GM19328 (cell line): ENCODE data around the gene ARID1B.
A peak's percentile ranks its signal among the peaks of the same experiment; 100 is the strongest.
"Not testable (repeated sequence)": the region's sequence is repeated elsewhere in the genome, so short reads cannot be mapped to it uniquely, and the experiment has no call there.

Experiments
- ATAC-seq: cut with Tn5 transposase; IDR thresholded peaks from one replicate; pipeline ENCODE4 v1.9.1; 2021; ENCODE audit warnings: mild to moderate bottlenecking, moderate library complexity; ENCODE audit not compliant: unreplicated experiment

The ARID1B gene

GRCh38 chr6:156980948-156981347 lies 203.8 kb downstream of the ARID1B start:
- no peak for ATAC-seq

DNA sequence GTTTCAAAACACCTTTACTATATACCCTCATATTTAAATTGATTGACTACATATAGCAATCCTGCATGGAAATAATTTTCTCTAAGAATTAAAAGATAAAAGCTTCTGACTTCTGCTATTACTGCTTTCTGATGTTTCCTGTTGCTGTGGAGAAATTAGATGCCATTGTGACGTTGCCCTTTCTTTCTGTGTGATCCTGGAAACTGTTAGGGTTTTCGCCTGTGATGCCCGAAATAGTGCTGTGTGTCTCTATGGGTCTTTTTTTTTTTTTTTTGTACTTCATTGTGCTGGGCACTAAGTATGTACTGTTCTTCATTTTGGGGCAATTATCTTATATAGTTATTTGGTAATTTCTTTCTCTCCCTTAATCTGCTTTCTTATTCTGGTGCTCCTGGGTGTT lies 205.0 kb downstream of the ARID1B start:
- ATAC-seq, result no peak

DNA sequence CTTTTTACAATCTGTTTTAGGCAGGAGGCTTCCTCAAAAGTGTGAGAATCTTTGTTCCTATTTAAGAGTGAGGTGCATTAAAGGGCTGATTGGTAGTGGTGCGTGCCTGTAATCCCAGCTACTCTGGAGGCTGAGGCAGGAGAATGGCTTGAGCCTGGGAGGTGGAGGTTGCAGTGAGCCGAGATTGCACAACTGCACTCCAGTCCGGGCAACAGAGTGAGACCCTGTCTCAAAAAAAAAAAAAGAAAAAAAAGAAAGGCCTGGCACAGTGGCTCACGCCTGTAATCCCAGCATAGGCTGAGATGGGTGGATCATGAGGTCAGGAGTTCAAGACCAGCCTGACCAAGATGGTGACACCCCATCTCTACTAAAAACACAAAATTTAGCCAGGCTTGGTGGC lies 205.7 kb downstream of the ARID1B start:
- not testable (repeated sequence) for ATAC-seq

DNA sequence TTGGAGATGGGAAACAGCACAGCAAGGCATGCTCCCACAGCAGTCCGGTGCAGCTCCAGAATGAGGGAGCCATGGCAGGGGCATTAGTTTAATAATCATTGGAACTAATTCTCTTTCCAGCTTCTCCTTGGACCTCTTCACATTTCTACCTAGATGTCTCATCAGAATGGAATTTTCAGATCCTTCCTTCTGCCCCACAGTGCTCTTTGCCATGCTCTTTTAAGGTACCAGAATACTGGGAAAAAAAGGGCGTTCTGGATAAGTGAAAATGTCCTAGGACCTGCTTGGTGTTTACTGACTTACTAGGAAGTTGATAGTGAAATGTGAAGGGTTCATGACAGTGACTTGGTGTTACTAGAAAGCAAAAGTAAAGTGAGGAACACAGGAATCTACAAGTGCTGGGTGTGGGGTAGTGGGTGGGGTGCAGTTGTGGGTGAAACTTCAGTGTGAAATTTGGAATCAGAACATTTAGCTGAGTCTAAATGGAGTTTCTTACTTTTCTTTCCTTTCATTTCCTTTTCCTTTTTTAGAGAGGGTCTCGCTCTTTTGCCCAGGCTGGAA lies 207.1 kb downstream of the ARID1B start:
- ATAC-seq, result peak; percentile 44

DNA sequence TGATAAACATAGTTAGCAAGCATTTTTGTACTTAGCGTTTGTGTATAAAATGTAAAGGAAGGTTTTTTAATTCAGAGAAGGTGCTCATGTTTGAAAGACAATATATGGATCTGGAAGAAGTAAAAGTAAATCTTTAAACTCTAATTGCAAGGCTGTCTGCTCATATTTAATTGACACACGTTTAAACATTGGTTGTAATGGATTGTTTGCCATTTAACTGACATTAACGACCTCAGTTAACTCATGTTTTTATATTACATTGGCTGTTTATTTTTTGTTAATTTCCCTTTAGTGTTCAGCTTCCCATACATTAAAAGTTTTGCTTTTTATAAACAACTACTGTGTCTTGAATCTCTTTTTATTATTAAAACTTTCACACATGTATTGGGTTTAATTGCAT lies 208.1 kb downstream of the ARID1B start:
- ATAC-seq, result no peak

DNA sequence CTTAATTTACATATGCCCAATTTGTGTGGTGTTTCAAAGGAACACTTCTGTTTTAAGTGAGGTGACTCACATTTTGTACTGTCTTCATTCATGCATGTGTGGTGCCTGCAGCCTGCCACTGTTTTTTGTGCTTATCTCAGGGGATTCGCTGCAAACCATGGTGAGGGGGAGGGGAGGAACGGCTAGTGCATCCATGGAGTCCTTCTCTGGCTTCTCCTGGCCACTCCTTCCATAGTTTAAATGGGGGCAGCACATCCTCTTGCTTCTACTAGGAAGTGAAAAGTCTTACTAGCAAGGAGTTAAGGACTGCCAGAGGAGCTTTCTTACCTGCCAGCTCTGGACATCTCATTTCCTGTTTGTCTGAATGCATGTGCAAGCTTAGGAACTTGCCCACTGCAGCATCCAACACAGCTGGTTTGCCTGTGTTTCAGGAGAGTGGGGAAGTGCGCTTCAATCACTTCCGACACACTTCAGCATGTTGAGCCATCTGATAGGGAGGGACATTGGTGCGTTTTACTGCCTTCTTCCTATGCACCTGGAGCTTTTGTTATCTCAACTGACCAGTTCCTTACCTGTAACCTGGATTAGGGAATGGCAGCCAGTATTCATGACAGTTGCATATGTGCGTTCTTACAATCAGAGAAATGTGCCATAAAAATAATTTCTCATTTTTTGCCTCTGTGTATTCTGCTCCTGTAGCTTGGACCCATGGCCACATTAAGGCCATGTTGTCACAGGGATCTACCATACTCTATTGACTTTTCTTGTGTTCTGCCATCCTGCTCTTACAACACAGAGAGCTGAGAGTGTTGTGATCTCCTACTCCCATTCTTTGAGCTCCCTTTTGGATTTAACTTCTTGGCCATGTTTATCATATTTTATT lies 211.3 kb downstream of the ARID1B start:
- peak; percentile 62 for ATAC-seq

- no peak for ATAC-seq
Observed at GRCh38 chr6:156989159-156989806, 212.1 kb downstream of the ARID1B start.

GRCh38 chr6:156992020-156992804 lies 215.0 kb downstream of the ARID1B start:
- ATAC-seq, result no peak

- ATAC-seq, result no peak
Observed at GRCh38 chr6:156993713-156994112, 216.5 kb downstream of the ARID1B start.

DNA sequence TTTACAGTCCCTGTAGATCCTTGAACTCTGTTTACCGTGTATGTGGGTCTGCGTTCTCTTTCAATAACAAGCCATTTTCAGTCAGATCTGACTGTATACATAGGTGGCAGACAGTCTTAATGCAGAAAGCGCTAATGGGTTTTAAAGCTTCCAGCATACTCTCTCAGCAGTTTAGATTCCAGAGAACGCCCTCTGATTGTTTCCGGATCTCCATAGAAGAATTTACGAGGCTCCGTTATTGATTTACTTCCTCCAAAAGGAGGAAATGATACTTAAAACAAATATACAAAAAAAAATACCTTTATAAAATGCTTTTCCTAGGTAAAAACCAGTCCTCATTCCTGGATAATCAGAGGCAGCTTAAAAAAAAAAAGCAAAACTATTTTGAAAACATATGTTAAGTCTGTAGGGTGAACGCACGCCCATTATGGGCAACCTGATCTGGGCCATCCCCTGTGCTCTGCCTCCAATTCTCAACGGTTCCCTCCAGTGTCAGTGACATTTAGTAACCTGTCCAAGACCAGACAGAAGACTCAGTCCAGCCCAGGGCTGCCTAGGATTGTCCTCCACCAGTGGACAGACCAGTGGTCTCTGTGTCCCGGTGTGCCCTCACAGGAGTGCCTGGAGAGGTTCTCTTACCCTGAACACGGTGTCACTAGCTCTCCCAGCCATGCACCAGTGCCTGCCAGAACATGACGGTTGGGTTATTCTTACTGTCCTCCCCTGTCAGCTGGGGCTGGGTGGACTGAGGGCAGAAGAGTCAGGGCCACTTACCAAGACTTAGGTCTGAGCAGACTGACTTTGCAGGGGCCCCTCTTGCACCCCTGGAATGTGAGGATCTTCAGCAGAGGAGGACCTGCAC lies 217.3 kb downstream of the ARID1B start:
- no peak for ATAC-seq

GRCh38 chr6:156995502-156995901 lies 218.3 kb downstream of the ARID1B start:
- no peak for ATAC-seq

DNA sequence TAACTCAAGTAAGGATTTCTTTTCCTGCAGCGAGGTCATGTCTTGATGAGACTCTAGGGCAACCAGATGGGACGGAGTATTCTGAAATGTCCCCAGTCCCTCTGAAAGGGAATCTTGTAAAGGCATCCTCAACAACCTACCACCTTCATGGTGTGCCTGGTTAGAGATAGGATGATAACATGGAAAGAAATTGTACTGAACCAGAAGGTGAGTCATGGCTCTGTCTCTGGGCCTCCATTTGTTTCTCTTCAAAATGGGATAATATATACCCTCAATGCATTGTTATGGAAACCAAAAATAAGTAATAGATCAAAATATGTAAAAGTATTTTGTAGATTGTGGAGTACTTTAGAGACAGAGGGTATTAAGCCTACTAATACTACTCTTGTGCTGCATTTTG lies 219.1 kb downstream of the ARID1B start:
- ATAC-seq, result no peak

DNA sequence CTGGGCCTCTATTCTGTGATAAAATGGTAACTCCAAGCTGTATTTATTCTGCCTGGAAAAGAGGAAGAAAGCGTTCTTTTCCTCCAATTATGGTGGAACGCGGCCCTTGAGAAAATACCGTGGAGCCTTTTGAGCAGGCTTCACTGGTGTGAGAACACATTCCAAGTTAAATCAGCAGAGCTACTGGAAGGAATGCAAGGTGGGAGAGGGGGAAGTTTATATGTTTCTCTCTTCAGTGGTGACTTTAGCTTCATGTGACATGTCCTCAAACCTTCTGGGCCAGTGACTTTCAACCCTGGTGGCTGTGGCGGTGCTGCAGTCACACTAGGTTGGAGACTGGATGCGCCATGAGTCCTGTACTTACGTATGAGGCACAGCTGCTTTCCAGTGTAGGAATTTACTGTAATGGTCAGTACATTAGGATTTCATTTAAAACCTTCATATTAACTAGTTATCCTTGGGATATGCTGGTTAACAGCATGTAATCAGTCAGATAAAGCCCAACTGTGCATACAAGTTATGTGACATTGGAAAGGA lies 221.7 kb downstream of the ARID1B start:
- ATAC-seq, result no peak

DNA sequence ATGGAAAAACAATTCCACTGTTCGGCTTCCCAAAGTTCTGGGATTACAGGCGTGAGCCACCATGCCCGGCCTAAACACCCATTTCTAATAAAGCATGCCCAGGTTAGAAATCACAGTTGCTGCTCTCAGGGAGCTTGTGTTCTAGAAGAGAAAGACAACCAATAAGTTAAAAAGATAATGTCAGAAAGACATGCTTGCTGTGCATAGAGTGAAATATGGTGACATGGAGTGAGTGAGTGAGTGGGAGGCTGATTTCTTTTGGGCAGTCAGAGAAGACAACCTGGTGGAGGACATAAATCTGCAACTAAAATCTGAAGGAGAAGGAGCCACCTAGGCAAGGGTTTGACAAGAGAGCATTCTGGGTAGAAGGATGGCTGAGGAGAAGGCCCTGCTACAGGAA lies 222.6 kb downstream of the ARID1B start:
- no peak for ATAC-seq

DNA sequence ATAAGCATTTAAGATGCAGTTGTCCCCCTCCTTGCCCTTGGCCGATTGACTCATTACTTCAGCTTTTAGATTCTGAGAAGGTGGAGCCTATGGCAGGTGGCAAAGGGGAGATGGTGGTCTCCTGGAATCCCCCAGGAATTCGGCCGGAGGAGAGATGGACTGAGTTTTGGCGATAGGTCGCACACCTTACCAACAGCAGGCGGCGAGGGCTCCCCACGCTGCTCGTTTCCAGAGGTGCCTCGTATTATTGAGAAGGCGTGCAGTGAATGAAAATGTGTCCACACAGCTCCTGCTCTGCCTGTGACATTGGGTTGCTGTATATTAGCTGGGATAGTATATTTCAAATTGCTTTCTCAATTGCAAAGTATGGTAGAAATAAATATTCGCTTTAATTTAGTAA lies 224.5 kb downstream of the ARID1B start:
- ATAC-seq, result no peak

DNA sequence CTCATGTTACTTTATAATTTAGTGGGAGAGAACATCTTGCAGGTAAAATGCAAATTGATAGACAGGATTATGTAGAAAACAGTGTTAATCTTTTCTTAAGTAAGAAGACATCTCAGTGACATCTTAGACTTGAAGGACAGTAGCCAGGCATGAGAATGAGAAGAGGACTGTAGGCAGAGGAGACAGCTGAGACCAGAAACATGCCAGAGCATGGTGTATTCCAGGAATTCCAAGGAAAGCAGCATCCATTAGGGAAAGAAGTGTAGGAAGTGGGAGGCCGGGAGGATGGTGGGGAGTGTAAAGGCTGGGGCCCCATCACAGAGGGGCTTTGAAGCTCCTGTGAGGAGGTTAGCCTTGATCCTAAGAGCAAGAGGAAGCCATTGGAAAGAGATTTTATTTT lies 225.6 kb downstream of the ARID1B start:
- ATAC-seq, result no peak

DNA sequence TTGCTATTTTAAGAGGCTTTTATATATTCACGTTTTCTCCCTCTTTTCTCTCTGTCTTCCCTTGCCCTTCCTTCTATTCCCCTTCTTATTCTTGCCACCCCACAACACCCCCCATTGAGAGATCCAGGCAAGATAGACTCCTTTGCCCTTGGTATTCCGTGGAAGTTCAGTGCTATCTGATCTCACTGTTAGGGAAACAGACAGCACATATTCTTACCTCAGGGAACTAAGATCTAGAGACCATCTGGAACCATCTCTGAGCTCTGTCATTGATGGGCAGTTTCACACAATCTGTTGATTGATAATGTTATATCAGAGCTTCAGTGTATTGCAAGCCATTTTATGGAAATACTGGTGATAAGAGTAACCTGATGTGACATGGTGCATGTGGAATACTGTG lies 228.8 kb downstream of the ARID1B start:
- ATAC-seq, result no peak

DNA sequence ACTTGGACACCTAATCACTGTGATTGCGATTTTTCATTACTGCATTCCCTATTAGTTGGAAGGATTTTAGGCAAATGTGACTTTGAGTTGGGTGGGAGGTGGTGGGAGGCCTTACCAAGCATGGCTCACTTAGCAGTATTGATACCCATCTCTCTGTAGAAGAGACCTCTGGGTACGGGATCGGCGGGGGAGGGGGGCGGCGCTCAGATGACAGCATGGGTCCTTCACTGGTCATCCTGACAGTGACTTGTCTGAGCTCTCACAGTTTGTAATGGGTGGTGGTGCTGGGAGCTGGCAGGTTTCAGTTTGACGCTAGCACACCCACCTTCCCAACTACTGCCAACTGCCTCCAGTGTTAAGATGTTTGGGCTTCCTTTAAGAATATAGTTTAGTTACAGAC lies 231.4 kb downstream of the ARID1B start:
- ATAC-seq, result no peak

DNA sequence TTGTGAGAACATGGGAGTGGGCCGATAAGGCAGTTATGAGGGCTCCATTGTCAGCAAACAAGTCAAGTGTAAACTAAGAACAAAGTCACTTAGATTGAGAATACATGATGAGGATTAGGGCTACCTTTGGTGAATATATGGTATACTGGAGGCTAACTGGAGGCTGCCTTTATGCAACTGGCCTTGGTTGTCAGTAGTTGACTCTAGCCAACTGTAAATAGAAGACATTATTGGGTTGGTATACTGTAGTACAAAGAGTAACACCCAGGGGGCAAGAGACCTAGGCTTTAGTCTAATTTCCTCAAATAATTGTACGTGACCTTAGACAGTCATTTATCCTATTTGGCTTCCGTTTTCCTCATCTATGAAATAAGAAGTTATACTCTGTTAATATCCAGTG lies 235.2 kb downstream of the ARID1B start:
- ATAC-seq, result no peak

DNA sequence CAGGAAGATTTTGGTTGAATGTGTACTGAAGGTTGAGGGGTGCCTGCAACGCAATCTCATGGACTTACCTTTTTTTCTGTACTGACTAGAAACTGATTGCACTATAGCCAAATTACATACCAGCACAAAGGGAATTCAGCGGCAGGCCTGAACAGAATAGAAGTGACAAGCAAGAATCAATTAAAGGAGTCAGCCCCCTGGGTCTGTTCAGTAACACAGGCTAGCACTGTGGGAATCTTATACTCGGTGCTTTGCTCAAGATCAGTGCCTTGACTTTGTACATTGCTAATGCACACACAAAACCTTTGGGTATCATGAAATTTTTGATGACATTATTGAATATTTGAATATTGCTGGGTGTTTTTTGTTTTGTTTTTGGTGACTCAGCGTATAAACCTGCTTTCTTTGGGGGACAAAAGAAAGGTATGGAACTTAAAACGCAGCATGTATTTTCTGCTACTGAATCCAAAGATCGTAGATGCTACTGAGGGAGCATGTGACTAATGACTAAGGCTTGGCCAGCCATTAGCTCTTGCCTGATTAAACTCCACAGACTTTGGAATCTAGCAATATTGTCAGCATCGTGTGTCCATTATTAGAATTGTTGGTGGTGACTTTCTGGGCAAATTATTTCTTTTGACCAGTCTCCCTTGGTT lies 236.6 kb downstream of the ARID1B start:
- ATAC-seq, result no peak
